K562 (cell line): ENCODE results near the gene CASD1. TPM values are rescaled to one million over a fixed set of nuclear protein-coding genes. Genes with fewer than 3 reads are reported as not detected.

Experiments
- ATAC-seq: fragments of 200-7000 bp; cut with Tn5 transposase; 3 replicates; pipeline ENCODE4 v1.9.1; 2020; ENCODE audit warnings: moderate library complexity
- BruUV-seq: library from RNA; stranded (reverse); fragments of 400-500 nt; replicated peaks from 2 replicates; lab custom pipeline; 2021; lab: Mats Ljungman, UMichigan
- CTCF ChIA-PET: fragments of 300-600 bp; formaldehyde crosslinking; extraction: SDS; loops from one replicate; lab custom pipeline; 2021; ENCODE audit warnings: low intra/inter-chr PET ratio; lab: Yijun Ruan, JAX
- POLR2A ChIA-PET: fragments of 300-600, 350-650 bp; sonication (Branson Sonifier 250); formaldehyde crosslinking; extraction: SDS; loops from one replicate; lab custom pipeline; 2021; ENCODE audit warnings: antibody characterized with exemption, inconsistent platforms; lab: Yijun Ruan, JAX
- DNase-seq, 4 experiments: peaks; one replicate each; pipeline versions ENCODE4 v3.0.0 to v3.0.0-alpha.2; 2011 to 2018; ENCODE audit warnings: low spot score in 3 of 4, mixed read lengths in 3 of 4; ENCODE audit errors: extremely low read depth in 1 of 4
- FAIRE-seq: peaks from 2 replicates; lab custom pipeline; 2011; peaks lifted over from hg19 to GRCh38; lab: Jason Lieb, UNC
- H2AFZ ChIP-seq: 2 replicates; pipeline ENCODE4 v1.6.0; 2011; ENCODE audit warnings: low read depth, low read length, control low read depth, inconsistent platforms
- H3K27ac ChIP-seq: fragments of 200-600 bp; 3 replicates; pipeline ENCODE4 v1.8.0; 2011; ENCODE audit warnings: low read depth, mild to moderate bottlenecking, control low read depth, inconsistent platforms, low read length, moderate library complexity, mixed read lengths; ENCODE audit errors: extremely low read depth
- H3K27me3 ChIP-seq, 2 experiments: fragments of 300-600 bp in 1 of 2; 2 replicates in 1 of 2; 3 replicates in 1 of 2; pipeline versions ENCODE4 v1.6.0 to v1.8.0; 2011; ENCODE audit warnings: inconsistent platforms in 2 of 2, low read length in 2 of 2, mild to moderate bottlenecking in 1 of 2, mixed read lengths in 1 of 2, moderate library complexity in 1 of 2; ENCODE audit not compliant: control insufficient read depth in 2 of 2, insufficient read depth in 2 of 2
- H3K36me3 ChIP-seq: fragments of 300-600 bp; 3 replicates; pipeline ENCODE4 v1.8.0; 2011; ENCODE audit warnings: mild to moderate bottlenecking, low read length, inconsistent platforms; ENCODE audit not compliant: control insufficient read depth, insufficient read depth
- H3K4me1 ChIP-seq, 2 experiments: fragments of 200-600 bp in 1 of 2; replicated peaks in 1 of 2; 2 replicates in 1 of 2; 3 replicates in 1 of 2; pipeline versions ENCODE4 v1.5.1 to v1.8.0; 2011; ENCODE audit warnings: inconsistent platforms in 2 of 2, low read length in 2 of 2, mild to moderate bottlenecking in 1 of 2, mixed read lengths in 1 of 2, moderate library complexity in 1 of 2; ENCODE audit not compliant: control insufficient read depth in 2 of 2, insufficient read depth in 2 of 2
- H3K4me2 ChIP-seq: 2 replicates; pipeline ENCODE4 v1.6.1; 2011; ENCODE audit warnings: low read length, control low read depth, inconsistent platforms, mixed read lengths; ENCODE audit not compliant: insufficient read depth
- H3K4me3 ChIP-seq: fragments of 200-600 bp; sonication (generic), shearing (Covaris generic); 2 replicates; pipeline ENCODE4 v1.5.1; 2016; ENCODE audit warnings: control low read depth, inconsistent platforms
- H3K79me2 ChIP-seq: fragments of 200-600 bp; 3 replicates; pipeline ENCODE4 v1.8.0; 2011; ENCODE audit warnings: low read length, inconsistent platforms; ENCODE audit not compliant: control insufficient read depth, insufficient read depth
- H3K9ac ChIP-seq, 2 experiments: 2 replicates each; pipeline versions ENCODE4 v1.6.0 to v1.6.1; 2011; ENCODE audit warnings: low read depth in 2 of 2, low read length in 2 of 2, control low read depth in 1 of 2, inconsistent platforms in 1 of 2, mild to moderate bottlenecking in 1 of 2, mixed read lengths in 1 of 2; ENCODE audit not compliant: insufficient read depth in 1 of 2
- H3K9me1 ChIP-seq: one replicate; pipeline ENCODE4 v1.6.0; 2011; ENCODE audit warnings: inconsistent platforms, mild to moderate bottlenecking, low read length, moderate library complexity; ENCODE audit not compliant: control insufficient read depth, insufficient read depth
- H3K9me3 ChIP-seq: replicated peaks from 2 replicates; pipeline ENCODE4 v1.5.1; 2011; ENCODE audit warnings: low read depth, low read length, inconsistent platforms; ENCODE audit not compliant: control insufficient read depth, insufficient read depth
- H4K20me1 ChIP-seq: replicated peaks from 2 replicates; pipeline ENCODE4 v1.6.1; 2011; ENCODE audit warnings: low read length, inconsistent platforms, mixed read lengths; ENCODE audit not compliant: control insufficient read depth, insufficient read depth
- CBFA2T2 ChIP-seq: fragments of 450-650 bp; conservative IDR thresholded peaks from 2 replicates; pipeline ENCODE4 v1.6.1; 2017; ENCODE audit warnings: mild to moderate bottlenecking
- GTF2A2 ChIP-seq: IDR thresholded peaks from 2 replicates; pipeline ENCODE4 v1.6.1; 2016; ENCODE audit warnings: mild to moderate bottlenecking, missing genetic modification characterization, missing compliant biosample characterization
- RFX7 ChIP-seq: fragments of 250-450 bp; sonication (Bioruptor Pico); IDR thresholded peaks from 2 replicates; pipeline ENCODE4 v1.5.1; 2021; ENCODE audit warnings: mild to moderate bottlenecking
- TEAD4 ChIP-seq, 2 experiments: sonication (generic) in 1 of 2; formaldehyde crosslinking in 1 of 2; IDR thresholded peaks; 2 replicates each; pipeline versions ENCODE4 v1.6.1 to v1.8.0; 2012 to 2022; ENCODE audit warnings: borderline replicate concordance in 1 of 2, inconsistent platforms in 1 of 2, low read length in 1 of 2, mild to moderate bottlenecking in 1 of 2, missing genetic modification reagents in 1 of 2
- XRCC3 ChIP-seq: fragments of 450-650 bp; IDR thresholded peaks from 2 replicates; pipeline ENCODE4 v1.6.1; 2017; ENCODE audit warnings: mild to moderate bottlenecking, moderate library complexity
- ZBTB7A ChIP-seq: IDR thresholded peaks from 2 replicates; pipeline ENCODE4 v1.6.1; 2011; ENCODE audit warnings: low read depth, mild to moderate bottlenecking, low read length, moderate library complexity, borderline replicate concordance; ENCODE audit not compliant: control insufficient read depth
- WGBS: fragments of 100-300 bp; shearing (Covaris generic); methylation state at CpG from one replicate; pipeline ENCODE4 v1.1.6; 2016; ENCODE audit warnings: low coverage, mixed read lengths; ENCODE audit not compliant: insufficient coverage; ENCODE audit errors: missing lambda C conversion rate; 5-methylcytosine and 5-hydroxymethylcytosine counted together
- in situ Hi-C: fragments of 300-500 bp; cut with MboI; formaldehyde crosslinking; loops from 4 replicates; pipeline ENCODE4 v1.15.0; 2018; ENCODE audit warnings: inconsistent platforms, mixed read lengths
- intact Hi-C: fragments of 100-400 bp; cut with micrococcal nuclease; formaldehyde crosslinking; loops from 2 replicates; pipeline ENCODE4 v1.14.2; 2022
- polyA plus RNA-seq, 8 experiments: library from polyadenylated mRNA; depleted of rRNA in 4 of 8; stranded (reverse) in 5 of 8; unstranded in 3 of 8; fragments of >200 nt; fragmentation: Nextera tagmentation in 2 of 8; fragmentation: Illumina TruSeq in 1 of 8; extraction: Ambion mirVana in 2 of 8; extraction: Trizol in 1 of 8; gene quantifications; 2 replicates each; pipeline versions ENCODE4 v1.2.1 to v1.2.3, GENCODE V29; 2011 to 2014; ENCODE audit warnings: inconsistent platforms in 1 of 8, missing spikeins in 1 of 8
- total RNA-seq, 7 experiments: library from RNA; depleted of rRNA in 6 of 7; stranded (reverse); fragments of >200 nt in 6 of 7; fragmentation: Illumina TruSeq in 2 of 7; extraction: Trizol in 2 of 7; gene quantifications; 2 replicates each; pipeline versions ENCODE4 v1.2.1 to v1.2.3, GENCODE V29; 2011 to 2021; ENCODE audit warnings: low replicate concordance in 1 of 7
- TF ChIP-seq, protein P1 (sequence below): IDR thresholded peaks from 2 replicates; pipeline ENCODE4 v1.6.1; 2016; ENCODE audit warnings: missing genetic modification characterization, missing compliant biosample characterization
- TF ChIP-seq, protein P2 (sequence below): fragments of 250-450 bp; sonication (Bioruptor Pico); IDR thresholded peaks from 2 replicates; pipeline ENCODE4 v1.4.0; 2020; ENCODE audit warnings: mild to moderate bottlenecking
- TF ChIP-seq, protein P3 (sequence below): fragments of 250-450 bp; sonication (Bioruptor Pico); IDR thresholded peaks from 2 replicates; pipeline ENCODE4 v1.5.1; 2021; ENCODE audit warnings: mild to moderate bottlenecking

The CASD1 gene
- total and polyA plus RNA-seq, 9 of the 15 experiments (the other 6 are each of a cell fraction or from before 2014, with no cell fraction given): 1.2 to 8.2 (median 4.8) TPM

DNA sequence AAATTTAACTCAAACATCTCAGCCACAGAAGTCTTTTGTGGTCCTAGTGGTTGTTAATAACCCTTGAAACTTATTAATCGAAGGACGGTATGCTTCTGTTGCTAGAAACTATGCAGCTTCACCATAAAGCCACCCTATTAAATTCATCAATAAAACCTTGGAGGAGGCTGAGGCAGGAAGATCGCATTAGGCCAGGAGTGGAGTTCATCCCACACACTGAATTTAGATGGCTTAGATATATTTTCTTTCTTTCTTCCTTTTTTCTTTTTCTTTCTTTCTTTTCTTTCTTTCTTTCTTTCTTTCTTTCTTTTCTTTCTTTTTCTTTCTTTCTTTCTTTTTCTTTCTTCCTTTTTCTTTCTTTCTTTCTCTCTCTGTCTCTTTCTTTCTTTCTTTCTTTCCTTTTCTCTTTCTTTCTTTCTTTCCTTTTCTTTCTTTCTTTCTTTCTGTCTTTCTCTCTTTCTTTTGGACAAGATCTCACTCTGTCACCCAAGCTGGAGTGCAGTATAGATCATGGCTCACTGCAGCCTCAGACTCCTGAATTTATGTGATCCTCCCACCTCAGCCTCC is 30.9 kb upstream of the CASD1 start:
- FAIRE-seq: no peak
- no TSS peak for BruUV-seq
- no peak overlapping the region for H3K4me2 ChIP-seq
- H3K9me3 ChIP-seq: no peaks in the 10 kb centered on the region
- H3K4me3 ChIP-seq: no peak overlapping the region
- DNase-seq: no peak
- no peak overlapping the region for H3K9ac ChIP-seq
- CTCF ChIA-PET: interaction anchor here (0.6 kb wide), 1 partner anchor 824 kb away, joined by 6 read pairs; no protein-coding TSS in a partner anchor
- intact Hi-C loops (no loop called here), in situ Hi-C loops (no loop called here)
- POLR2A ChIA-PET: no interaction called here
- 2% methylated on average over 3 of the region's 3 CpGs for WGBS
- no peak overlapping the region for H2AFZ ChIP-seq
- H3K27ac ChIP-seq: no peak overlapping the region
- ATAC-seq: no peak
- H3K79me2 ChIP-seq: no peaks in the 10 kb centered on the region
- no peaks in the 10 kb centered on the region for H4K20me1 ChIP-seq
- TF ChIP-seq, protein P1, sequence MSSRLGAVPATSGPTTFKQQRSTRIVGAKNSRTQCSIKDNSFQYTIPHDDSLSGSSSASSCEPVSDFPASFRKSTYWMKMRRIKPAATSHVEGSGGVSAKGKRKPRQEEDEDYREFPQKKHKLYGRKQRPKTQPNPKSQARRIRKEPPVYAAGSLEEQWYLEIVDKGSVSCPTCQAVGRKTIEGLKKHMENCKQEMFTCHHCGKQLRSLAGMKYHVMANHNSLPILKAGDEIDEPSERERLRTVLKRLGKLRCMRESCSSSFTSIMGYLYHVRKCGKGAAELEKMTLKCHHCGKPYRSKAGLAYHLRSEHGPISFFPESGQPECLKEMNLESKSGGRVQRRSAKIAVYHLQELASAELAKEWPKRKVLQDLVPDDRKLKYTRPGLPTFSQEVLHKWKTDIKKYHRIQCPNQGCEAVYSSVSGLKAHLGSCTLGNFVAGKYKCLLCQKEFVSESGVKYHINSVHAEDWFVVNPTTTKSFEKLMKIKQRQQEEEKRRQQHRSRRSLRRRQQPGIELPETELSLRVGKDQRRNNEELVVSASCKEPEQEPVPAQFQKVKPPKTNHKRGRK (tag): peak; percentile 83
- TF ChIP-seq XRCC3: no peak
- TF ChIP-seq, all 486 proteins: peak for 1
- Histone ChIP-seq H3K27me3 (no peaks in the 10 kb centered on the region), H3K9me1 (no peaks in the 10 kb centered on the region), H3K4me1 (no peaks in the 10 kb centered on the region), H3K36me3 (no peaks in the 10 kb centered on the region)

DNA sequence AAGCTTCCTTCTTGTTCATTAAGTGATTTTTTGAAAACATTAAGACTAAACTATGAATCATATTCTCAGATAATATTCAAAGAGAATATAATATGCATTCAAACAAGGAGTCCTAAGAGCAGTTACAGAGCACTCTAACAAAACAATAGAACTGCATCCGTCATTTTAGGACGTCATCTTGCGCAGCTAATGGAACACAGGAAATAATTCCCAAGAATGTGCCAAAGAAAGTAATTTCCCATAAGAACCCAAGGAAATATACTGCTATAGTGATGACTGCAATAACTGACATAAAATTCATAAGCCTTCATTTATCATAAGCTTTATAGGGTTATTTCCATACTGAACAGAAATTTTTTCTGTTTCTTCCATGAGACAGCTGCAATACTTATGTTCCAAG is 28.3 kb upstream of the CASD1 start:
- H3K36me3 ChIP-seq: no peaks in the 10 kb centered on the region
- no peaks in the 10 kb centered on the region for H4K20me1 ChIP-seq
- no peak for ATAC-seq
- POLR2A ChIA-PET: interaction anchor here (0.7 to 0.8 kb wide), 2 partner anchors 139 to 182 kb away, joined by 3 read pairs; no protein-coding TSS in a partner anchor
- BruUV-seq: no TSS peak
- H3K4me3 ChIP-seq: no peak overlapping the region
- no peak for DNase-seq
- no peaks in the 10 kb centered on the region for H3K79me2 ChIP-seq
- in situ Hi-C loops (no loop called here), intact Hi-C loops (no loop called here)
- no peaks in the 10 kb centered on the region for H3K4me1 ChIP-seq
- H3K27me3 ChIP-seq: no peaks in the 10 kb centered on the region
- CTCF ChIA-PET: no interaction called here
- FAIRE-seq: no peak
- no peak overlapping the region for H2AFZ ChIP-seq
- no peaks in the 10 kb centered on the region for H3K9me3 ChIP-seq
- H3K9me1 ChIP-seq: no peaks in the 10 kb centered on the region
- WGBS: 4% methylated on average over 3 of the region's 3 CpGs
- H3K9ac ChIP-seq: no peak overlapping the region
- H3K27ac ChIP-seq: no peak overlapping the region
- no peak overlapping the region for H3K4me2 ChIP-seq
- TF ChIP-seq TEAD4 (IDR thresholded peaks at IDR 0.05; ENCODE audit: low read length) (no peak), TEAD4 (CRISPR knock-in tag; IDR thresholded peaks at IDR 0.05; ENCODE audit: borderline replicate concordance) (no peak), CBFA2T2 (no peak), ZBTB7A (no peak), GTF2A2 (tag) (no peak), RFX7 (CRISPR knock-in tag) (no peak)
- TF ChIP-seq, protein P2, sequence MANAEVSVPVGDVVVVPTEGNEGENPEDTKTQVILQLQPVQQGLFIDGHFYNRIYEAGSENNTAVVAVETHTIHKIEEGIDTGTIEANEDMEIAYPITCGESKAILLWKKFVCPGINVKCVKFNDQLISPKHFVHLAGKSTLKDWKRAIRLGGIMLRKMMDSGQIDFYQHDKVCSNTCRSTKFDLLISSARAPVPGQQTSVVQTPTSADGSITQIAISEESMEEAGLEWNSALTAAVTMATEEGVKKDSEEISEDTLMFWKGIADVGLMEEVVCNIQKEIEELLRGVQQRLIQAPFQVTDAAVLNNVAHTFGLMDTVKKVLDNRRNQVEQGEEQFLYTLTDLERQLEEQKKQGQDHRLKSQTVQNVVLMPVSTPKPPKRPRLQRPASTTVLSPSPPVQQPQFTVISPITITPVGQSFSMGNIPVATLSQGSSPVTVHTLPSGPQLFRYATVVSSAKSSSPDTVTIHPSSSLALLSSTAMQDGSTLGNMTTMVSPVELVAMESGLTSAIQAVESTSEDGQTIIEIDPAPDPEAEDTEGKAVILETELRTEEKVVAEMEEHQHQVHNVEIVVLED (CRISPR knock-in tag): no peak
- TF ChIP-seq, protein P3, sequence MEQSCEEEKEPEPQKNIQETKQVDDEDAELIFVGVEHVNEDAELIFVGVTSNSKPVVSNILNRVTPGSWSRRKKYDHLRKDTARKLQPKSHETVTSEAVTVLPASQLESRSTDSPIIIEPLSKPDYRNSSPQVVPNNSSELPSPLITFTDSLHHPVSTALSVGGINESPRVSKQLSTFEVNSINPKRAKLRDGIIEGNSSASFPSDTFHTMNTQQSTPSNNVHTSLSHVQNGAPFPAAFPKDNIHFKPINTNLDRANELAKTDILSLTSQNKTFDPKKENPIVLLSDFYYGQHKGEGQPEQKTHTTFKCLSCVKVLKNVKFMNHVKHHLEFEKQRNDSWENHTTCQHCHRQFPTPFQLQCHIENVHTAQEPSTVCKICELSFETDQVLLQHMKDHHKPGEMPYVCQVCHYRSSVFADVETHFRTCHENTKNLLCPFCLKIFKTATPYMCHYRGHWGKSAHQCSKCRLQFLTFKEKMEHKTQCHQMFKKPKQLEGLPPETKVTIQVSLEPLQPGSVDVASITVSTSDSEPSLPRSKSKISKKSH: no peak
